C1 segment of cervical spinal cord (tissue), 14 donors: ENCODE data around the gene LRRC56.
A peak's percentile ranks its signal among the peaks of the same experiment; 100 is the strongest.

Source experiments
- DNase-seq, 14 donors: peaks; one replicate each; lab custom pipeline; 2025; lab: John Stamatoyannopoulos, UW

Gene LRRC56

GRCh38 chr11:540583-541432, 3.5 kb downstream of the LRRC56 start:
- DNase-seq: no peak

DNA sequence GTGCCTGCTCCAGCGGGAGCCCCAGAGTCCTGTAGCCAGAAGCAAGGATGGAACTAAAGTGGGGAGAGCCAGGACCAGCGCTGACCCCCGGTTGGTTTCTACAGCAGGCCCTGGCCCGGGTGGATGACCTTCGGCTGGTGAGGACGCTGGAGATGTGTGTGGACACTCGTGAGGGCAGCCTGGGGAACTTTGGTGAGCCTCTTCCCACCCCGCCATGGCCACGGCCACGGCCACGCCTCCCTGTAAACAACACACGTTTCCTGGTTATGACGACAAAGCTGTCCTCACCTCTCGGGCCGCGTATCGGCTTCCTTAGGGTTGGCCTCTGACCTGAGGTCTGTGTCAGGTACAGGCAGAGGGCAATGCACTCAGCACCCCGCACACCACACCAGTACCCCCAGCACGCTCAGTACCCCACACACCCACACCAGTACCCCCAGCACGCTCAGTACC, 4.1 kb downstream of the LRRC56 start:
- DNase-seq: no peak

DNA sequence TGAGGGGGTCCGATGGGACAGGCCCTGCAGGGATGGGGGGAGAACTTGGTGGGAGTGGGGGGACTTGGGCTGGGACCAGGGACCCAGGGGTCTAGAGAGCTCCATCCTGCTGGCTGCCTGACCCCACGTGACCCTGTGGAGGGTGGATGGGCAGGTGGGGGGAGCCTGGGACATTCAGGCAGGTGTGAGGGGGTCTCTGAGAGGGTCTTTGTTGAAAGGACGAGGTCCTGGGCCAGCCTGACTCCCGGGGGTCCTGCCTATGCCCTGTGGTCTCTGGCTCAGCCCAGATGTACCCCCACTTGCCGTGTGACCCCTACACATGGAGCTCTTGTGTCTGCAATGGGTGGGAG, 7.5 kb downstream of the LRRC56 start:
- DNase-seq: no peak

GRCh38 chr11:545171-545570, 7.8 kb downstream of the LRRC56 start:
- DNase-seq: no peak

GRCh38 chr11:548700-549603, 11.6 kb downstream of the LRRC56 start:
- no peak for DNase-seq

DNA sequence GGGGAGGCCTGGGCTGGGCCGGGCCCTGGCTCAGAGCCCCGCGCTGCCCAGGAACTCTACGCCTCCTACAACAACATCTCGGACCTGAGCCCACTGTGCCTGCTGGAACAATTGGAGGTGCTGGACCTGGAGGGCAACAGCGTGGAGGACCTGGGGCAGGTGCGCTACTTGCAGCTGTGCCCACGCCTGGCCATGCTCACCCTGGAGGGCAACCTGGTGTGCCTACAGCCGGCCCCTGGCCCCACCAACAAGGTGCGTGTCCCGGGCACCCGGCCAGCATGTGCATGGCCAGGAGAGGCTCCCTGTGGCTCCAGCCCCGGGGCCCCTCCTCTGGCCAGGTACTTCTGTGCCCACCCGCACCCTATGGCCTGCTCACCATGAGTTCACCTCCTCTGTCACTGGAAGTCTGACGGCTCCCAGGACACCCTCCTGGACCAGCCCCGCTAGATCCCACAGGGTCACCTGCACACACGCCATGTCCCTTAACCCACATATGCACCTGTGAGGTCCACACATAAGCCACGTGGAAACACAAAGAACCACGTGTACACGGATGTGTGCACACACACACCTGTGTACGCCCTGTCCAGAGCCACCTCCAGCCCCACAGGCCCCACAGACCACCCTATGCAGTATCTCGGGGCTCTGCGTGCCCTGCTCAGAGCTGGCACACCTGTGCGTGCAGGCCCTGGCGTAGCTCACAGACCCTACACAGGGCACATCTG, 12.9 kb downstream of the LRRC56 start:
- DNase-seq: no peak

GRCh38 chr11:550746-551085, 13.4 kb downstream of the LRRC56 start:
- DNase-seq: no peak

DNA sequence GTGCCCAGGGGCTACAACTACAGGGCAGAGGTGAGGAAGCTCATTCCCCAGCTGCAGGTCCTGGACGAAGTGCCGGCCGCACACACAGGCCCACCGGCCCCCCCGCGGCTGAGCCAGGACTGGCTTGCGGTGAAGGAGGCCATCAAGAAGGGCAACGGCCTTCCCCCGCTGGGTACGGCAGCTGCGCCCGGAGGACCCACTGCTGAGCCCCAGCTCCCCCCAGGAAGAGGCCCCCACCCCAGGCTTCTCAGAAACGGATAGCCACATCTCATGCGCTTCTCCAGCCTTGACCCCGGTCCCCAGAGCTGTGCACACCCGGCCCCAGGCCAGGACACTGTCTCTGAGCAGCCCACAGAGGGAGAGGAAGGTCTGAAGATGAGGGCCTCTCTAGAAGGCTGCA, 13.8 kb downstream of the LRRC56 start:
- no peak for DNase-seq

GRCh38 chr11:551596-551995, 14.3 kb downstream of the LRRC56 start:
- DNase-seq: no peak

- no peak for DNase-seq
Measured at GRCh38 chr11:553083-553987, 16.0 kb downstream of the LRRC56 start.

DNA sequence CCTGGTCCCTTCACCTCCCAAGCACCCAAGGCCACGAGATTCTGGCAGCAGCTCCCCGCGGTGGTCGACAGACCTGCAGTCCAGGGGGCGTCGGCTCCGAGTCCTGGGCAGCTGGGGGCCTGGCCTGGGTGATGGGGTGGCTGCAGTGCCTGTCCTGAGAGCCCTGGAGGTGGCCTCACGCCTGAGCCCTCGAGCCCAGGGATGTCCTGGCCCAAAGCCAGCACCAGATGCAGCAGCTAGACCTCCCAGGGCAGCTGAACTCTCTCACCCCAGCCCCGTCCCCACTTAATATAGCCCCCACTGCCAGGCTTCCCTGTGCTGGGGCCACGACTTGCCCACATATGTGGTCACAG, 16.6 kb downstream of the LRRC56 start:
- no peak for DNase-seq

GRCh38 chr11:554428-555226, 17.3 kb downstream of the LRRC56 start:
- peak in 1 of 14 donors; percentile 56 for DNase-seq

DNA sequence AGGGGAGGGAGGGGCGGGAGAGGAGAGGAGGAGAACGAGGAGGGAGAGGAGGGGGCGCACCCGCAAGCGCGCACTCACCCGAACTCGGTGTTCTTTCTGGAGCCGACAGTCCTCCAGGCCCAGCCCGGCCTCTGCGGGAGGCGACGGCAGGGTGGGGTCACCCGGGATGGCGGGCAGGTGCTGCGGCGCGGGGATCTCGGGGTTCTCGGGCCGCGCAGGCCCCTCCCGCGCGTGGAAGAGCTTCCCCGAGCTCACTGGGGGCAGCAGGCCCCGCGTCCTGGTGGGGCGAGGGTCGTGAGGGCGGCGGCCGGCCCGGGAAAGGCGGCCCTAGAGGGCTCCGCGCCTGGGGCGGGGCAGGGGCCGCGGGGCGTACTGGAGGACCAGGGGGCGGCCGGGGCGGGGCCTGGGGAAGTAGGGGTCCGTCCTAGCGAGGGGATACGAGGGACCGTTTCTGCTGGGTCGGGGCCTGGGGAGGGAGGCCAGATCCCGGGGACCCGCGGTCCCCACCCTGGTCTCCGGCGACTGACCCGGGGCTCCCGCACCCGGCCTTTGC, 18.0 kb downstream of the LRRC56 start:
- no peak for DNase-seq

DNA sequence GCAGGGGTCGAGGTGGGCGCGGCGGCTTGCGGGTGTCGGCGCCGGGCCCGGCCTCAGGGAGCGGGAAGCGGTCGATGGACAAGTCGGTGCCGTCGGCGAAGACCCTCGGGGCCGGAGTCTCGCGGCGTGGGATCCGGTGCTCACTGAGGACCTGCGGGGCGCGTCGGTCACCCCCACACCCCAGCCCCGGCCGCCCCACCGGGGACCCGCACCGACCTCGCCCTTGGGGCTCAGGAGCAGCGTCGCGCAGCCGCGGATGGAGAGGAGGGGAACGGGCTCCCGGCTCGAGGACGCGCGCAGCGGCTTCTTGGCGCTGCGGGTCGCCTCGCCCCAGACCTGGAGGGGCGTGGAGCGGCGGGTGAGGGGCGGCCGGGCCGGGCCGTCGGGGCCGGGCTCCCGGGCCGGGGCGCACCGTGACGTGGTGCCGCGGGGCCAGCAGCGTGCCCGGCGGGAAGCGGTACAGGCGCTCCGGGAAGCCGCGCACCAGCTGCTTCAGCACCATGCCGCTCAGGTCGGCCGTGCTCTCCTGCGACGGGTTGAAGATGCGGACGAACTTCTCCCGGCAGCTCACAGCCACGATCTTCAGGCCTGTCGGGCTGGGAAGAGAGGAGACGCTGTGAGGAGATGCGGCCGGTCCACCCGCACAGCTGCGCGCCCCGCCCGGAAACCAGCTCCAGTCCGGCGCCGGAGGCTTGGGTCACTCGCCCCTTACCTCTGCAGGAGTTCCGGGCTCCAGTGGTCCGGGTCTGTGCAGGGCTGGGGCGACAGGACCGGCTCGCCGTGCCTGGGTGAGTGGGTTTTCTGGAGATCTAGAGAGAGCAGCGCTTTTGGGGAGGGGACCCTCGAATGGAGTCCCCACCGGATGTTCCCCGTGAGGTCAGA, 18.7 kb downstream of the LRRC56 start:
- DNase-seq: no peak

- DNase-seq: no peak
Measured at GRCh38 chr11:556662-557256, 19.4 kb downstream of the LRRC56 start.

- DNase-seq: no peak
Measured at GRCh38 chr11:557328-558132, 20.2 kb downstream of the LRRC56 start.

GRCh38 chr11:558503-558902, 21.2 kb downstream of the LRRC56 start:
- DNase-seq: no peak
